ENCODE data around the gene MRFAP1L1.

DNA sequence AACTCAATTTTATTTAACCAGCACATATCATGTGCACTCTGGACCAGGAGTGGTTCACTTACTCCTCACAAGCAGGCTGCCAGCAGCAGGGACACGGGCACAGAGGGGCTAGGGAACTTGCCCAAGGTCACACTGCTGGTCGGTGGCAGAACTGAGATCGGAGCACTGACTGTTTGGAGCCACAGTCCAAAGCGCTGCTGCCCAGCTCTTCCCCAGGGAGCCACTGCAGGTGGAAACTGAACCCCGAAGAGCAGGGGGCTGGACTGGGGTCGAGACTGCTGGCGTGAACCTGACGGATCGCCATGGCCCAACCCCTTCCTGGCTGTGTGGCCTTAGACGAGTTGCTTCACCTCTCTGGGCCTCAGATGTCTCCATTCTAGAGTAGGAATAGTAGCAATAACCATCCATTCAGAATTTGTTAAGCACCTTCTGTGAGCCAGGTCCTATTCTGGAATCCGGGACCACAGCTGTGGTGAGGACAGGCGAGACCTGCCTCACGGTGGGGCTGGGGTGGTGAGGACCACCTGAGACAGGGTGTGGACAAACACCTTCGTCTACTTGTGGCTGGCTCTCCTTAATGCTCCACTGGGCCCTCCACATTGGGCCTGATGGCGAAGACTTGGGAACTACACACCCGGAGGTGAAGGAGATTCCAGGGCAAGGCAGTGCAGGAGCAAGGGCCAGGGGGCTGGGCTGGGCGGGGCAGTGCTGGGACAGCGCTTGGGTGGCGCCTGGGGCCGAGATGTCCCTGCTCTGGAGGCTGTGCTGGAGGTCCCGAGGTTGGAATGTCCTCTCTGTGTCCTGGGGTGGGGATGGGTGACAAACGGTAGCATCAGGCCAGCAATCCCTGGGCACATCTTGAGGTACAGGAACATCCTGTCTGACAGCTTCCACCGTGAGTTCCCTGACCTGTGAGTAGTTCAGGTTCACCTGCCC, 40.9 kb upstream of the MRFAP1L1 start:
- TF ChIP-seq, protein P1, sequence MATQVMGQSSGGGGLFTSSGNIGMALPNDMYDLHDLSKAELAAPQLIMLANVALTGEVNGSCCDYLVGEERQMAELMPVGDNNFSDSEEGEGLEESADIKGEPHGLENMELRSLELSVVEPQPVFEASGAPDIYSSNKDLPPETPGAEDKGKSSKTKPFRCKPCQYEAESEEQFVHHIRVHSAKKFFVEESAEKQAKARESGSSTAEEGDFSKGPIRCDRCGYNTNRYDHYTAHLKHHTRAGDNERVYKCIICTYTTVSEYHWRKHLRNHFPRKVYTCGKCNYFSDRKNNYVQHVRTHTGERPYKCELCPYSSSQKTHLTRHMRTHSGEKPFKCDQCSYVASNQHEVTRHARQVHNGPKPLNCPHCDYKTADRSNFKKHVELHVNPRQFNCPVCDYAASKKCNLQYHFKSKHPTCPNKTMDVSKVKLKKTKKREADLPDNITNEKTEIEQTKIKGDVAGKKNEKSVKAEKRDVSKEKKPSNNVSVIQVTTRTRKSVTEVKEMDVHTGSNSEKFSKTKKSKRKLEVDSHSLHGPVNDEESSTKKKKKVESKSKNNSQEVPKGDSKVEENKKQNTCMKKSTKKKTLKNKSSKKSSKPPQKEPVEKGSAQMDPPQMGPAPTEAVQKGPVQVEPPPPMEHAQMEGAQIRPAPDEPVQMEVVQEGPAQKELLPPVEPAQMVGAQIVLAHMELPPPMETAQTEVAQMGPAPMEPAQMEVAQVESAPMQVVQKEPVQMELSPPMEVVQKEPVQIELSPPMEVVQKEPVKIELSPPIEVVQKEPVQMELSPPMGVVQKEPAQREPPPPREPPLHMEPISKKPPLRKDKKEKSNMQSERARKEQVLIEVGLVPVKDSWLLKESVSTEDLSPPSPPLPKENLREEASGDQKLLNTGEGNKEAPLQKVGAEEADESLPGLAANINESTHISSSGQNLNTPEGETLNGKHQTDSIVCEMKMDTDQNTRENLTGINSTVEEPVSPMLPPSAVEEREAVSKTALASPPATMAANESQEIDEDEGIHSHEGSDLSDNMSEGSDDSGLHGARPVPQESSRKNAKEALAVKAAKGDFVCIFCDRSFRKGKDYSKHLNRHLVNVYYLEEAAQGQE (IDR thresholded peaks at IDR 0.05; ENCODE audit: low read depth, low read length) = no peak
- TF ChIP-seq CEBPB (IDR thresholded peaks at IDR 0.05; ENCODE audit: borderline replicate concordance in 1 of 2, low read depth in 2 of 2, low read length in 2 of 2) (no peak), FOS (IDR thresholded peaks at IDR 0.05; ENCODE audit: borderline replicate concordance, extremely low read depth, insufficient read length) (no peak), GABPA (IDR thresholded peaks at IDR 0.05; ENCODE audit: low read depth) (no peak), MLLT1 (IDR thresholded peaks at IDR 0.05) (no peak), TAF1 (IDR thresholded peaks at IDR 0.05; ENCODE audit: borderline replicate concordance, low read depth, low read length) (no peak), ASH2L (IDR thresholded peaks at IDR 0.05; ENCODE audit: borderline replicate concordance, low read depth) (no peak), CHD1 (IDR thresholded peaks at IDR 0.05; ENCODE audit: low read depth, low read length) (no peak), DPF2 (IDR thresholded peaks at IDR 0.05) (no peak)
- TF ChIP-seq, protein P2, sequence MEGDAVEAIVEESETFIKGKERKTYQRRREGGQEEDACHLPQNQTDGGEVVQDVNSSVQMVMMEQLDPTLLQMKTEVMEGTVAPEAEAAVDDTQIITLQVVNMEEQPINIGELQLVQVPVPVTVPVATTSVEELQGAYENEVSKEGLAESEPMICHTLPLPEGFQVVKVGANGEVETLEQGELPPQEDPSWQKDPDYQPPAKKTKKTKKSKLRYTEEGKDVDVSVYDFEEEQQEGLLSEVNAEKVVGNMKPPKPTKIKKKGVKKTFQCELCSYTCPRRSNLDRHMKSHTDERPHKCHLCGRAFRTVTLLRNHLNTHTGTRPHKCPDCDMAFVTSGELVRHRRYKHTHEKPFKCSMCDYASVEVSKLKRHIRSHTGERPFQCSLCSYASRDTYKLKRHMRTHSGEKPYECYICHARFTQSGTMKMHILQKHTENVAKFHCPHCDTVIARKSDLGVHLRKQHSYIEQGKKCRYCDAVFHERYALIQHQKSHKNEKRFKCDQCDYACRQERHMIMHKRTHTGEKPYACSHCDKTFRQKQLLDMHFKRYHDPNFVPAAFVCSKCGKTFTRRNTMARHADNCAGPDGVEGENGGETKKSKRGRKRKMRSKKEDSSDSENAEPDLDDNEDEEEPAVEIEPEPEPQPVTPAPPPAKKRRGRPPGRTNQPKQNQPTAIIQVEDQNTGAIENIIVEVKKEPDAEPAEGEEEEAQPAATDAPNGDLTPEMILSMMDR (IDR thresholded peaks at IDR 0.05 in 2 of 3, conservative IDR thresholded peaks at IDR 0.05 in 1 of 3; ENCODE audit: control insufficient read depth in 2 of 3, extremely low read depth in 1 of 3, insufficient read depth in 1 of 3, low read depth in 3 of 3, low read length in 3 of 3) = no peak
- TF ChIP-seq, protein P3, sequence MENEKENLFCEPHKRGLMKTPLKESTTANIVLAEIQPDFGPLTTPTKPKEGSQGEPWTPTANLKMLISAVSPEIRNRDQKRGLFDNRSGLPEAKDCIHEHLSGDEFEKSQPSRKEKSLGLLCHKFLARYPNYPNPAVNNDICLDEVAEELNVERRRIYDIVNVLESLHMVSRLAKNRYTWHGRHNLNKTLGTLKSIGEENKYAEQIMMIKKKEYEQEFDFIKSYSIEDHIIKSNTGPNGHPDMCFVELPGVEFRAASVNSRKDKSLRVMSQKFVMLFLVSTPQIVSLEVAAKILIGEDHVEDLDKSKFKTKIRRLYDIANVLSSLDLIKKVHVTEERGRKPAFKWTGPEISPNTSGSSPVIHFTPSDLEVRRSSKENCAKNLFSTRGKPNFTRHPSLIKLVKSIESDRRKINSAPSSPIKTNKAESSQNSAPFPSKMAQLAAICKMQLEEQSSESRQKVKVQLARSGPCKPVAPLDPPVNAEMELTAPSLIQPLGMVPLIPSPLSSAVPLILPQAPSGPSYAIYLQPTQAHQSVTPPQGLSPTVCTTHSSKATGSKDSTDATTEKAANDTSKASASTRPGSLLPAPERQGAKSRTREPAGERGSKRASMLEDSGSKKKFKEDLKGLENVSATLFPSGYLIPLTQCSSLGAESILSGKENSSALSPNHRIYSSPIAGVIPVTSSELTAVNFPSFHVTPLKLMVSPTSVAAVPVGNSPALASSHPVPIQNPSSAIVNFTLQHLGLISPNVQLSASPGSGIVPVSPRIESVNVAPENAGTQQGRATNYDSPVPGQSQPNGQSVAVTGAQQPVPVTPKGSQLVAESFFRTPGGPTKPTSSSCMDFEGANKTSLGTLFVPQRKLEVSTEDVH (IDR thresholded peaks at IDR 0.05; ENCODE audit: low read depth, partially characterized antibody) = no peak

Measured in GM12878 (cell line).